ENCODE results near the gene RHBDD3.

Gene RHBDD3

DNA sequence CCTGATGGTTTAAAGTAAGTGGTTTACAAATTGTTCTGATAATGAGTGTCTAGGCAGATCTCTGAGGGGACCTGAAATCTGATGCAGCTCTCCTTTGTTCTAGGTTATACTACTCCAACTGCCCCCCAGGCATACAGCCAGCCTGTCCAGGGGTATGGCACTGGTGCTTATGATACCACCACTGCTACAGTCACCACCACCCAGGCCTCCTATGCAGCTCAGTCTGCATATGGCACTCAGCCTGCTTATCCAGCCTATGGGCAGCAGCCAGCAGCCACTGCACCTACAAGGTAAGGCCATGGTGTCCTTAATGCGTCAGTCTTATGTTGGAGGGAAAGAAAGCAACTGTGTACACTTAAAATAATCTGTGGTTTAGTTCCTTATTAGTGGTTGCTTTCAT lies 10.1 kb upstream of the RHBDD3 start:
- Histone ChIP-seq H3K27ac (ENCODE audit: extremely low read depth, low read depth, low read length) (no peak overlapping the region), H3K9me3 (ENCODE audit: control insufficient read depth, insufficient read depth, low read depth, low read length) (no peaks in the 10 kb centered on the region), H3K4me1 (ENCODE audit: control insufficient read depth, insufficient read depth, low read length) (0 out of 2 replicates have a peak, but pooled peaks cover 2% of the 10 kb centered on the region), H3K36me3 (ENCODE audit: control insufficient read depth in 2 of 2, insufficient read depth in 1 of 2, low read length in 2 of 2) (peaks cover 89 to 97% of the 10 kb centered on the region in 2 experiments), H3K4me3 (ENCODE audit: low read depth, low read length) (no peak overlapping the region)
- TF ChIP-seq HOXD13 (CRISPR knock-in tag; IDR thresholded peaks at IDR 0.05; ENCODE audit: borderline replicate concordance) (no peak), ZNF366 (tag by site-specific recombination; conservative IDR thresholded peaks at IDR 0.05) (no peak), GLIS1 (tag by site-specific recombination; IDR thresholded peaks at IDR 0.05) (peak; percentile 83), ZNF555 (tag by site-specific recombination; conservative IDR thresholded peaks at IDR 0.05) (no peak)
- TF ChIP-seq, protein P1, sequence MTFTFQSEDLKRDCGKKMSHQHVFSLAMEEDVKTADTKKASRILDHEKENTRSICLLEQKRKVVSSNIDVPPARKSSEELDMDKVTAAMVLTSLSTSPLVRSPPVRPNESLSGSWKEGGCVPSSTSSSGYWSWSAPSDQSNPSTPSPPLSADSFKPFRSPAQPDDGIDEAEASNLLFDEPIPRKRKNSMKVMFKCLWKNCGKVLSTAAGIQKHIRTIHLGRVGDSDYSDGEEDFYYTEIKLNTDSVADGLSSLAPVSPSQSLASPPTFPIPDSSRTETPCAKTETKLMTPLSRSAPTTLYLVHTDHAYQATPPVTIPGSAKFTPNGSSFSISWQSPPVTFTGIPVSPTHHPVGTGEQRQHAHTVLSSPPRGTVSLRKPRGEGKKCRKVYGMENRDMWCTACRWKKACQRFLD (tag by site-specific recombination; IDR thresholded peaks at IDR 0.05), result no peak
- TF ChIP-seq, protein P2, sequence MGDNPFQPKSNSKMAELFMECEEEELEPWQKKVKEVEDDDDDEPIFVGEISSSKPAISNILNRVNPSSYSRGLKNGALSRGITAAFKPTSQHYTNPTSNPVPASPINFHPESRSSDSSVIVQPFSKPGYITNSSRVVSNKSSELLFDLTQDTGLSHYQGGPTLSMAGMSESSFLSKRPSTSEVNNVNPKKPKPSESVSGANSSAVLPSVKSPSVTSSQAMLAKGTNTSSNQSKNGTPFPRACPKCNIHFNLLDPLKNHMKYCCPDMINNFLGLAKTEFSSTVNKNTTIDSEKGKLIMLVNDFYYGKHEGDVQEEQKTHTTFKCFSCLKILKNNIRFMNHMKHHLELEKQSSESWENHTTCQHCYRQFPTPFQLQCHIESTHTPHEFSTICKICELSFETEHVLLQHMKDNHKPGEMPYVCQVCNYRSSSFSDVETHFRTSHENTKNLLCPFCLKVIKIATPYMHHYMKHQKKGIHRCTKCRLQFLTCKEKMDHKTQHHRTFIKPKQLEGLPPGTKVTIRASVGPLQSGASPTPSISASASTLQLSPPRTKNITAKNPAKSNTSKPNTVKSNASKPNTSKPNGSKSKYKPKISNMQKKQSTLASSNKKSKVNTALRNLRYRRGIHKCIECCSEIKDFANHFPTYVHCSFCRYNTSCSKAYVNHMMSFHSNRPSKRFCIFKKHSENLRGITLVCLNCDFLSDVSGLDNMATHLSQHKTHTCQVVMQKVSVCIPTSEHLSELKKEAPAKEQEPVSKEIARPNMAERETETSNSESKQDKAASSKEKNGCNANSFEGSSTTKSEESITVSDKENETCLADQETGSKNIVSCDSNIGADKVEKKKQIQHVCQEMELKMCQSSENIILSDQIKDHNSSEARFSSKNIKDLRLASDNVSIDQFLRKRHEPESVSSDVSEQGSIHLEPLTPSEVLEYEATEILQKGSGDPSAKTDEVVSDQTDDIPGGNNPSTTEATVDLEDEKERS (tag by site-specific recombination; IDR thresholded peaks at IDR 0.05), result no peak
- ChIA-PET CTCF (interaction anchor here (1.1 kb wide), 1 partner anchor 10 kb away, joined by 6 read pairs; no protein-coding TSS in a partner anchor), POLR2A (interaction anchor here (1.8 kb wide), 1 partner anchor 10 kb away, joined by 12 read pairs; no protein-coding TSS in a partner anchor)

DNA sequence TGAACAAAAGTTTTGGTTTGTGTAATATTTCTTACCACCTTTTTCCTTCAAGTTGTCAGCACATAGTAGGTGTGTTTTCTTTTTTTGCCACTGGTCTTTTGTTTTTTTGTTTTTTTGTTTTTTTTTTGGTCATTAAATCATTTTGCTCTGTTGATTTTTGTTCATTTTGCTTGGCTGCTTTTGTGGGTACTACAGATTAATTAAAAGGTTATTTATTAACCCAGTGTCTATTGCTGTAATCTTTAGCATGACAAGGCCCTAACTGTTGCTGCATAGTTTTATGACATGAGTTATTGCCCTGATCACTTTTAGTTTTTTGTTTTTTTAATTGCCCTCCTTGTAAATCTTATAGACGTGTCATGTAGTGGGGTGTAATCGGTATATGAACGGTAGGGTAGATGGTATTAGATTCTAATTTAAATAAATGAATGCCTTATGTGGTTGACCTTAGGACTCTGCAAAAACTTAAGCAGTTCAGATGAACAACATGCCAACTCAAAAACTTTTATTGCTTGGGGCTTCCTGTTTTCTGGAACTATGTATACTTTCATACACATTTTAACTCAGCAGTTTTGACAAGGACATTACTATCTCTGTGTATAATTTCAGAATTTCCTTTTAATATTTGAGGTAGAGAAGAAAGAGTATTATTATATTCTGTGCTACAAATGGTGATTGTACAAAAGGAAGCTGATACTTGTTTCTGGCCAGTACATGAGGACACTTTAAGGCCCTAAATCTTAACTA lies 8.2 kb upstream of the RHBDD3 start:
- TF ChIP-seq SCRT1 (tag by site-specific recombination; IDR thresholded peaks at IDR 0.05; ENCODE audit: borderline replicate concordance) (peak; percentile 48; the same call in 1 of the 2 replicates), GLIS2 (tag by site-specific recombination; IDR thresholded peaks at IDR 0.05) (no peak), PRDM1 (tag by site-specific recombination; IDR thresholded peaks at IDR 0.05) (no peak), TCF7L2 (IDR thresholded peaks at IDR 0.05; ENCODE audit: borderline replicate concordance, low read depth, low read length) (no peak), SCRT2 (tag by site-specific recombination; IDR thresholded peaks at IDR 0.05) (peak; percentile 64), FEZF1 (tag by site-specific recombination; IDR thresholded peaks at IDR 0.05) (peak; percentile 54; the same call in 1 of the 2 replicates)
- TF ChIP-seq, protein P3, sequence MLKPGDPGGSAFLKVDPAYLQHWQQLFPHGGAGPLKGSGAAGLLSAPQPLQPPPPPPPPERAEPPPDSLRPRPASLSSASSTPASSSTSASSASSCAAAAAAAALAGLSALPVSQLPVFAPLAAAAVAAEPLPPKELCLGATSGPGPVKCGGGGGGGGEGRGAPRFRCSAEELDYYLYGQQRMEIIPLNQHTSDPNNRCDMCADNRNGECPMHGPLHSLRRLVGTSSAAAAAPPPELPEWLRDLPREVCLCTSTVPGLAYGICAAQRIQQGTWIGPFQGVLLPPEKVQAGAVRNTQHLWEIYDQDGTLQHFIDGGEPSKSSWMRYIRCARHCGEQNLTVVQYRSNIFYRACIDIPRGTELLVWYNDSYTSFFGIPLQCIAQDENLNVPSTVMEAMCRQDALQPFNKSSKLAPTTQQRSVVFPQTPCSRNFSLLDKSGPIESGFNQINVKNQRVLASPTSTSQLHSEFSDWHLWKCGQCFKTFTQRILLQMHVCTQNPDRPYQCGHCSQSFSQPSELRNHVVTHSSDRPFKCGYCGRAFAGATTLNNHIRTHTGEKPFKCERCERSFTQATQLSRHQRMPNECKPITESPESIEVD (tag by site-specific recombination; IDR thresholded peaks at IDR 0.05), result peak; percentile 53
- TF ChIP-seq, protein P4, sequence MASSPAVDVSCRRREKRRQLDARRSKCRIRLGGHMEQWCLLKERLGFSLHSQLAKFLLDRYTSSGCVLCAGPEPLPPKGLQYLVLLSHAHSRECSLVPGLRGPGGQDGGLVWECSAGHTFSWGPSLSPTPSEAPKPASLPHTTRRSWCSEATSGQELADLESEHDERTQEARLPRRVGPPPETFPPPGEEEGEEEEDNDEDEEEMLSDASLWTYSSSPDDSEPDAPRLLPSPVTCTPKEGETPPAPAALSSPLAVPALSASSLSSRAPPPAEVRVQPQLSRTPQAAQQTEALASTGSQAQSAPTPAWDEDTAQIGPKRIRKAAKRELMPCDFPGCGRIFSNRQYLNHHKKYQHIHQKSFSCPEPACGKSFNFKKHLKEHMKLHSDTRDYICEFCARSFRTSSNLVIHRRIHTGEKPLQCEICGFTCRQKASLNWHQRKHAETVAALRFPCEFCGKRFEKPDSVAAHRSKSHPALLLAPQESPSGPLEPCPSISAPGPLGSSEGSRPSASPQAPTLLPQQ (tag by site-specific recombination; IDR thresholded peaks at IDR 0.05), result no peak
- peaks cover 76 to 97% of the 10 kb centered on the region in 2 experiments for H3K36me3 ChIP-seq (ENCODE audit: control insufficient read depth in 2 of 2, insufficient read depth in 1 of 2, low read length in 2 of 2)
- ChIA-PET POLR2A (interaction anchor here (1.0 to 1.8 kb wide), 2 partner anchors 9 to 11 kb away, joined by 3 to 12 read pairs; no protein-coding TSS in a partner anchor), CTCF (interaction anchor here (0.6 to 0.7 kb wide), 2 partner anchors 189 to 278 kb away, joined by 3 read pairs; partner anchors contain the start of gene THOC5)
- peak overlapping the region; percentile 14; the same call in 1 of the 2 replicates for H3K27ac ChIP-seq (ENCODE audit: extremely low read depth, low read depth, low read length)
- H3K9me3 ChIP-seq (ENCODE audit: control insufficient read depth, insufficient read depth, low read depth, low read length), result no peaks in the 10 kb centered on the region
- peaks cover 3% of the 10 kb centered on the region for H3K4me1 ChIP-seq (ENCODE audit: control insufficient read depth, insufficient read depth, low read length)
- H3K4me3 ChIP-seq (ENCODE audit: low read depth, low read length), result no peak overlapping the region

All from HEK293 (cell line).